Astrocyte of the cerebellum (primary cell): Measurements from ENCODE around the gene BABAM1.

Experiments used
- DNase-seq: peaks from one replicate; pipeline ENCODE4 v3.0.0-alpha.2; 2011; ENCODE audit warnings: low read depth
- H3K4me3 ChIP-seq: 2 replicates; pipeline ENCODE4 v1.5.1; 2011; ENCODE audit warnings: mild to moderate bottlenecking, low read depth, low read length, moderate library complexity
- CTCF ChIP-seq: IDR thresholded peaks from 2 replicates; pipeline ENCODE4 v1.5.1; 2012; ENCODE audit warnings: low read length, low read depth, moderate library complexity, mild to moderate bottlenecking; ENCODE audit errors: missing control alignments
- in situ Hi-C: cut with HindIII; loops from 2 replicates; pipeline ENCODE4 v1.10.0; 2017; ENCODE audit warnings: low sequenced_read_pairs

BABAM1 gene

GRCh38 chr19:17312189-17313113 lies 45.2 kb downstream of the BABAM1 start:
- no peak for DNase-seq
- H3K4me3 ChIP-seq = no peak overlapping the region
- in situ Hi-C loops = loop anchor here (25.0 kb wide), 1 partner anchor 150 kb away; no protein-coding TSS in a partner anchor
- no peak for TF ChIP-seq CTCF

- no peak for DNase-seq
- TF ChIP-seq CTCF = no peak
- in situ Hi-C loops = loop anchor here (25.0 kb wide), 1 partner anchor 152 kb away; no protein-coding TSS in a partner anchor
- no peak overlapping the region for H3K4me3 ChIP-seq
Measured at GRCh38 chr19:17314007-17314593, 46.9 kb downstream of the BABAM1 start.

GRCh38 chr19:17318966-17319365 lies 51.7 kb downstream of the BABAM1 start:
- no peak for DNase-seq
- in situ Hi-C loops = loop anchor here (25.0 kb wide), 1 partner anchor 157 kb away; no protein-coding TSS in a partner anchor
- no peak for TF ChIP-seq CTCF
- no peak overlapping the region for H3K4me3 ChIP-seq

GRCh38 chr19:17319473-17320238 lies 52.4 kb downstream of the BABAM1 start:
- H3K4me3 ChIP-seq = no peak overlapping the region
- in situ Hi-C loops = loop anchor here (25.0 kb wide), 1 partner anchor 157 kb away; no protein-coding TSS in a partner anchor
- TF ChIP-seq CTCF = no peak
- DNase-seq = no peak

GRCh38 chr19:17320435-17320834 lies 53.2 kb downstream of the BABAM1 start:
- in situ Hi-C loops = loop anchor here (25.0 kb wide), 1 partner anchor 158 kb away; no protein-coding TSS in a partner anchor

More at GRCh38 chr19:17320435-17320834, 53.2 kb downstream of the BABAM1 start:
- no peak for TF ChIP-seq CTCF
- DNase-seq = no peak
- H3K4me3 ChIP-seq = no peak overlapping the region
